Gastroesophageal sphincter (tissue), 4 donors: ENCODE results near the gene PHF10. TPM values are rescaled to one million over a fixed set of nuclear protein-coding genes. Genes with fewer than 3 reads are reported as not detected.
A peak's percentile ranks its signal among the peaks of the same experiment; 100 is the strongest.
"Not testable (repeated sequence)": the region's sequence is repeated elsewhere in the genome, so short reads cannot be mapped to it uniquely, and the experiment has no call there.

ENCODE experiments used
- ATAC-seq: fragments of 150-250 bp; one replicate; pipeline ENCODE4 v1.9.1; 2016; ENCODE audit warnings: mild to moderate bottlenecking, moderate library complexity
- H3K27ac ChIP-seq, 4 donors: fragments of 200-600 bp; sonication (generic) in 3 of 4; 1 replicate in 3 of 4; 2 replicates in 1 of 4; pipeline ENCODE4 v1.5.1; 2016 to 2019
- H3K27me3 ChIP-seq: fragments of 200-600 bp; sonication (generic); one replicate; pipeline ENCODE4 v1.5.1; 2019
- H3K36me3 ChIP-seq, 2 donors: fragments of 200-600 bp; sonication (generic); one replicate each; pipeline ENCODE4 v1.5.1; 2019; ENCODE audit warnings: control low read depth in 1 of 2
- H3K4me1 ChIP-seq, 3 donors: fragments of 200-600 bp; sonication (generic); 1 replicate in 2 of 3; 2 replicates in 1 of 3; pipeline ENCODE4 v1.5.1; 2016 to 2019; ENCODE audit warnings: control low read depth in 2 of 3
- H3K4me3 ChIP-seq, 2 donors: fragments of 200-600 bp; sonication (generic); one replicate each; pipeline ENCODE4 v1.5.1; 2019; ENCODE audit warnings: mild to moderate bottlenecking in 1 of 2, moderate library complexity in 1 of 2
- H3K9me3 ChIP-seq, 3 donors: fragments of 200-600 bp; sonication (generic); one replicate each; pipeline ENCODE4 v1.5.1; 2017 to 2019; ENCODE audit warnings: control low read depth in 2 of 3
- EP300 ChIP-seq: sonication (generic); formaldehyde crosslinking; IDR thresholded peaks from one replicate; pipeline ENCODE4 v1.6.1; 2017; ENCODE audit warnings: antibody characterized with exemption, mild to moderate bottlenecking
- POLR2A ChIP-seq, 2 donors: fragments of 450-650 bp; IDR thresholded peaks; one replicate each; pipeline ENCODE4 v1.6.1; 2017; ENCODE audit warnings: antibody characterized with exemption in 2 of 2, mild to moderate bottlenecking in 2 of 2, moderate library complexity in 1 of 2
- POLR2AphosphoS5 ChIP-seq: sonication (generic); formaldehyde crosslinking; IDR thresholded peaks from one replicate; pipeline ENCODE4 v1.6.1; 2017; ENCODE audit warnings: antibody characterized with exemption
- WGBS, 2 donors: methylation state at CpG; one replicate each; pipeline ENCODE4 v1.1.5; 2018; ENCODE audit warnings: low coverage in 1 of 2; 5-methylcytosine and 5-hydroxymethylcytosine counted together
- total RNA-seq, 4 donors: library from RNA; depleted of rRNA; stranded (reverse); fragments of >200 nt; gene quantifications; one replicate each; pipeline ENCODE4 v1.1.0, GENCODE V29; 2016
- TF ChIP-seq, protein P1 (sequence below), 4 experiments: fragments of 200-600 bp in 2 of 4; fragments of 450-650 bp in 2 of 4; sonication (generic) in 1 of 4; IDR thresholded peaks; one replicate each; pipeline ENCODE4 v1.5.1; 2017 to 2019; ENCODE audit warnings: antibody characterized with exemption in 4 of 4, mild to moderate bottlenecking in 2 of 4, moderate library complexity in 2 of 4

PHF10 gene
- total RNA-seq, 4 donors from 2014 or later, result 72.3 to 92.9 (median 82.5) TPM

DNA sequence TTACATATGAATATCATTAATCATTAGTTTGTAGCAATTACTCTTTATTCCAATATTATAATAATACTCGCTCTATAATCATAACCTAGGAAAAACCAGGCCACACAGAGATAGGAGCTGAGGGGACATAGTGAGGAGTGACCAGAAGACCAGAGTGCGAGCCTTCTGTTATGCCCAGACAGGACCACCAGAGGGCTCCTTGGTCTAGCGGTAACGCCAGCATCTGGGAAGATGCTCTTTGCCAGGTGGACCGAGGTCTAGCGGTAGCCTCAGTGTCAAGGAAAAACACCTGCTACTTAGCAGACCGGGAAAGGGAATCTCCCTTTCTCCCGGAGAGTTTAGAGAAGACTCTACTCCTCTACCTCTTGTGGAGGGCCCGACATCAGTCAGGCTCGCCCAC, 27.2 kb downstream of the PHF10 start:
- WGBS, 2 donors, result 86 to 97% methylated on average over 4 to 5 of the region's 10 CpGs
- H3K36me3 ChIP-seq, H3K27ac ChIP-seq, H3K4me3 ChIP-seq, H3K9me3 ChIP-seq, ATAC-seq, H3K27me3 ChIP-seq: not testable (repeated sequence)
- TF ChIP-seq, protein P1, sequence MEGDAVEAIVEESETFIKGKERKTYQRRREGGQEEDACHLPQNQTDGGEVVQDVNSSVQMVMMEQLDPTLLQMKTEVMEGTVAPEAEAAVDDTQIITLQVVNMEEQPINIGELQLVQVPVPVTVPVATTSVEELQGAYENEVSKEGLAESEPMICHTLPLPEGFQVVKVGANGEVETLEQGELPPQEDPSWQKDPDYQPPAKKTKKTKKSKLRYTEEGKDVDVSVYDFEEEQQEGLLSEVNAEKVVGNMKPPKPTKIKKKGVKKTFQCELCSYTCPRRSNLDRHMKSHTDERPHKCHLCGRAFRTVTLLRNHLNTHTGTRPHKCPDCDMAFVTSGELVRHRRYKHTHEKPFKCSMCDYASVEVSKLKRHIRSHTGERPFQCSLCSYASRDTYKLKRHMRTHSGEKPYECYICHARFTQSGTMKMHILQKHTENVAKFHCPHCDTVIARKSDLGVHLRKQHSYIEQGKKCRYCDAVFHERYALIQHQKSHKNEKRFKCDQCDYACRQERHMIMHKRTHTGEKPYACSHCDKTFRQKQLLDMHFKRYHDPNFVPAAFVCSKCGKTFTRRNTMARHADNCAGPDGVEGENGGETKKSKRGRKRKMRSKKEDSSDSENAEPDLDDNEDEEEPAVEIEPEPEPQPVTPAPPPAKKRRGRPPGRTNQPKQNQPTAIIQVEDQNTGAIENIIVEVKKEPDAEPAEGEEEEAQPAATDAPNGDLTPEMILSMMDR (IDR thresholded peaks at IDR 0.05), result peak in 3 of 4 experiments; percentile 40 to 60 (median 56)
- peaks cover 0 to 18% (median 0%) of the 10 kb centered on the region in 3 donors for H3K4me1 ChIP-seq

DNA sequence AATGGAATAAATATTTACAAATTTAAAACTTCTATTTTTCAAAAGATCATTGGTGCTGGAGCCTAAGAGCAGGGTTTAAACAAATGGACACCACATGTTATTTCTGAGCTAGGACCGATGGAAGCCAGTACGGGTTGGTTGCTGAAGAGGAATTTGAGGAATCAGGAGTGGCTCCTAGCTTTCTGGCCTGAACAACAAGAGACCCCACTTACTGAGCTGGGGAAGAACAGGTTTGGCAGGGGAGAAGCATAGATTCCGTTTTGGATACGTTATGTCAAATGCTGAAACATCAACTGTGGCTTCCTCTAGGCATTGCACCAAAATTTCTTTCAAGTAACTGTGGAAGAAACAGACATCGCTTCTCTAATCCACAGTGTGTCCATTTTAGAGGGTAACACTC, 29.2 kb downstream of the PHF10 start:
- no peak overlapping the region for H3K27ac ChIP-seq
- H3K36me3 ChIP-seq, result peaks cover 0 to 17% of the 10 kb centered on the region in 2 donors
- H3K4me1 ChIP-seq, result peaks cover 0 to 5% (median 0%) of the 10 kb centered on the region in 3 donors
- no peaks in the 10 kb centered on the region for H3K27me3 ChIP-seq
- H3K4me3 ChIP-seq, result no peak overlapping the region
- H3K9me3 ChIP-seq, result peaks cover 0 to 10% (median 0%) of the 10 kb centered on the region in 3 donors
- TF ChIP-seq, protein P1 (IDR thresholded peaks at IDR 0.05), result no peak
- TF ChIP-seq POLR2A (IDR thresholded peaks at IDR 0.05), result no peak
- no peak for TF ChIP-seq EP300
- no peak for TF ChIP-seq POLR2AphosphoS5
- ATAC-seq, result no peak
- 83 to 93% methylated on average over 4 to 5 of the region's 5 CpGs for WGBS, 2 donors

DNA sequence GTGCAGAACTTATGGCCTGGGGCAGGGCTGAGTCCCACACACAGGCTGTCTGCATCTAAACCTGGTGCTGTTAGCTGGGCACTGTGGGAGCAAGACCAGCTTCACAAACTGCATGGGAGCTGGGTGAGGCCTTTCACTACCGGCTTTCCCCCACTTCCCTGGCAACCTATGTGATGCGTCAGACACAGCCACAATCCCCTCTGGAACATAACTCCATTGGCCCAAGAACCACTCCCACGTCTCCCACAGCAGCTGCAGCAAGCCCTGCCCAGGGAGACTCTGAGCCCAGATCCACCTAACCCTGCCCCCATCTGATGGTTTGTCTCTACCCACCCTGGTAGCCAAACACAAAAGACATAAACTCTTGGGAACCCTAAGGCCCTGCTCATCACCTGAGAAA, 31.8 kb downstream of the PHF10 start:
- Histone ChIP-seq H3K36me3 (peaks cover 0 to 30% of the 10 kb centered on the region in 2 donors), H3K4me3 (no peak overlapping the region), H3K4me1 (no peaks in the 10 kb centered on the region), H3K27ac (no peak overlapping the region), H3K9me3 (peaks cover 0 to 10% (median 0%) of the 10 kb centered on the region in 3 donors), H3K27me3 (no peaks in the 10 kb centered on the region)
- no peak for ATAC-seq
- 93% methylated on average over 2 of the region's 3 CpGs; no CpG with 5 or more reads in 1 of the 2 donors for WGBS, 2 donors
- TF ChIP-seq EP300, result no peak
- TF ChIP-seq, protein P1 (IDR thresholded peaks at IDR 0.05), result no peak
- no peak for TF ChIP-seq POLR2AphosphoS5
- TF ChIP-seq POLR2A (IDR thresholded peaks at IDR 0.05), result no peak

DNA sequence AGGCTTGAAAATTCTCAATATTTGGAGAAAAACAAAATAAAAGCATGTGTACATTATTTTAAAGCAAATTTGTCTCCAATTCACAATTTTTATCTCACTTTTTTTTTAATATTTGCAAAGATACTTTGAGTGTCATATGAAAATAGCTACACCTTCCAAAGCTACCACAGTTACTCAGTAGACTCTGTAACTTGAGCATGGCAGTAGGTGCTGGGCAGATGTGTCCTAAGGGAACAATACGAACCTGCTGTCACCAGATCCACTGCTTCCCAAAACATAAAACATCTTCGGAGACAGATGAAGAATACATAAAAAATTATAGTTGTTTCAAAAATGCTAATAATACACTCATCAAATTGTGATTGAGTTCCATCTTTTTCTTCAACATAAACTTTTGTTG, 33.0 kb downstream of the PHF10 start:
- H3K27ac ChIP-seq, result no peak overlapping the region
- no peaks in the 10 kb centered on the region for H3K4me1 ChIP-seq
- no peaks in the 10 kb centered on the region for H3K27me3 ChIP-seq
- 95 to 100% methylated on average over 2 of the region's 2 CpGs for WGBS, 2 donors
- peaks cover 0 to 15% (median 0%) of the 10 kb centered on the region in 3 donors for H3K9me3 ChIP-seq
- no peak for TF ChIP-seq POLR2AphosphoS5
- TF ChIP-seq POLR2A (IDR thresholded peaks at IDR 0.05), result no peak
- TF ChIP-seq EP300, result no peak
- TF ChIP-seq, protein P1 (IDR thresholded peaks at IDR 0.05), result no peak
- H3K4me3 ChIP-seq, result no peak overlapping the region
- no peak for ATAC-seq
- H3K36me3 ChIP-seq, result peaks cover 0 to 43% of the 10 kb centered on the region in 2 donors

DNA sequence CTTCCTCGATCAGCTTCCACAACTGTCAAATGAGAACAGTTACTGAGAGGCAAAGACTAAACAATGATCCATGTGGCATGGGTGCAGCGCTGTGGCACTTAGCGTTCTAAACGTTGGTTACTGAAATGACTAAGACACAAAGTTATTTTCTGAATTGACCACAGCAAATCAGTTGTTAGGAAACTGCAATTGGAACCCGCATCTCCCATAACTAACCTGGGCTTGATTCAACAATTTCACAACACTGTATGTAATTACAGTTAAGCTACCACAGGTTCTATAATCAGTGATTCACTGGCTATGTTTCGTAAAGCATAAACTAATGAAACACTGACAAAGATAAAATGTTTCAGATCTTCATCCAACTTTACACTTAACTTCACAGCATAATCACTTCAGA, 35.0 kb downstream of the PHF10 start:
- no peak overlapping the region for H3K4me3 ChIP-seq
- peaks cover 0 to 24% (median 0%) of the 10 kb centered on the region in 3 donors for H3K9me3 ChIP-seq
- ATAC-seq, result no peak
- H3K36me3 ChIP-seq, result peaks cover 0 to 55% of the 10 kb centered on the region in 2 donors
- no peaks in the 10 kb centered on the region for H3K27me3 ChIP-seq
- no peak overlapping the region for H3K27ac ChIP-seq
- TF ChIP-seq, protein P1 (IDR thresholded peaks at IDR 0.05), result no peak
- TF ChIP-seq POLR2A (IDR thresholded peaks at IDR 0.05), result no peak
- no peak for TF ChIP-seq POLR2AphosphoS5
- H3K4me1 ChIP-seq, result no peaks in the 10 kb centered on the region
- 97 to 98% methylated on average over 5 to 6 of the region's 6 CpGs for WGBS, 2 donors
